PFSK-1 (cell line): ENCODE measurements around the gene ERBB4.

Source experiments
- POLR2AphosphoS5 ChIP-seq: IDR thresholded peaks from 2 replicates; pipeline ENCODE4 v1.6.1; 2012; ENCODE audit warnings: low read depth, mild to moderate bottlenecking, control low read depth, low read length, moderate library complexity
- REST ChIP-seq, 2 experiments: IDR thresholded peaks; 2 replicates each; pipeline versions ENCODE4 v1.6.1 to v1.8.0; 2011 to 2012; ENCODE audit warnings: low read depth in 2 of 2, low read length in 2 of 2, control low read depth in 1 of 2, inconsistent platforms in 1 of 2, mild to moderate bottlenecking in 1 of 2, moderate library complexity in 1 of 2; ENCODE audit not compliant: insufficient read depth in 1 of 2

GRCh38 chr2:211654211-211654780, 884.3 kb downstream of the ERBB4 start:
- TF ChIP-seq POLR2AphosphoS5 (no peak), REST (IDR thresholded peaks at IDR 0.05; ENCODE audit: insufficient read depth in 1 of 2, low read depth in 2 of 2, low read length in 2 of 2) (no peak)
